ENCODE results near the gene LRP6. TPM values are rescaled to one million over a fixed set of nuclear protein-coding genes. Genes with fewer than 3 reads are reported as not detected.

LRP6 gene
- total RNA-seq, 2 experiments from 2014 or later: 5.2 to 8.1 TPM

DNA sequence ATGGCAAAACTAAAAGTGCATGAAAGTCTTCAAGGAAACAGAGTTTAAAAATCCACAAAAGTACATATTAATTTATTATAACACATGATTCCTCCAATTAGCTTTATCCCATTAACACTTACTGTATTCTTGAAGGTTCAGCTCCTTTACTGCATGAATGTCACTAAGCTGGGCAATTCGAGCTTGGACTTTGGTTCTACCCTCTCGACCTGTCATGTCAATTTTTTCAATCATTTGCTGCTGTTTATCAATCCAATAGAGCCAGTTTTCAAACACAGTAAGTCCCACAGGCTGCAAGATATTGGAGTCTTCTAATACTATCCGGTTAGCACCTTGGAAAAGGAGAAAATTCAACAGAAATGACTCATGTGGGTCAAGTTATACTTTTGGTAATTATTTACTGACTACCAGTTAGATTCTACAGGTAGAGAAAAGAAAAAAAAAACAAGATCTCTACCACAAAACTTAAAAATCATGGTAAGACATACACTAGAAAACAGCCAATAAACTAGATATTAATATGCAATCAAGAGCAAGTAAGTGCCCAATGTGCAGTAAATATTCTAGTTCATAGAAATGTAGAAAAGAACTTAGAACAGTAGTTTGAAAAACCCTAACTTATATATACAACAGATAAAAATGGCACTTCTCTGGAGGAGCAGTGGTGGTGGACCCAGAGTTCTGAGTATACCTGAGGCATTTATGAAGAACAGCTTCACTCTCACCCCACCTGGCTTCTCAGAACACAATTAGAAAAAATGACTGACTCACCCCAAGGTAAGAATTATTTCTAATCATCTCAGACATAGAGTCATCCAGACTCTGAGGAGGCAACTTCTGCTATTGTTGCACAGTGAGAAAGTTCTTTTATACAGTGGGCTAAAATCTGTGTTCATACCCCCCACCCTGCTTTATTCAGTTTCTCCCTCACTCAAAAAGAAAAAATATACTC is 128.4 kb downstream of the LRP6 start:
- H3K27ac ChIP-seq (ENCODE audit: low read depth, low read length, poor library complexity, severe bottlenecking): no peak overlapping the region
- no TSS peak for BruUV-seq (replicated peaks)
- no peaks in the 10 kb centered on the region for H4K20me1 ChIP-seq (ENCODE audit: insufficient read depth, low read length)
- no peak overlapping the region for H2AFZ ChIP-seq (ENCODE audit: low read length)
- no peaks in the 10 kb centered on the region for H3K9me3 ChIP-seq (ENCODE audit: low read length)
- H3K79me2 ChIP-seq (ENCODE audit: insufficient read depth, low read depth, low read length): no peaks in the 10 kb centered on the region
- H3K4me2 ChIP-seq (ENCODE audit: low read length): no peak overlapping the region
- intact Hi-C loops (cut with micrococcal nuclease; ENCODE audit: unreplicated experiment): no loop called here
- H3K9me2 ChIP-seq (ENCODE audit: insufficient read depth, low read length): no peaks in the 10 kb centered on the region
- no peak for DNase-seq (ENCODE audit: low spot score)
- POLR2A ChIA-PET: interaction anchor here (0.6 kb wide), 1 partner anchor 15 kb away, joined by 3 read pairs; no protein-coding TSS in a partner anchor
- TF ChIP-seq CTCF (conservative IDR thresholded peaks at IDR 0.05; ENCODE audit: low read length) (no peak), EZH2phosphoT487 (IDR thresholded peaks at IDR 0.05; ENCODE audit: borderline replicate concordance, low read depth, low read length) (no peak)
- H3K4me1 ChIP-seq (ENCODE audit: insufficient read depth, low read length, poor library complexity, severe bottlenecking): no peaks in the 10 kb centered on the region
- CTCF ChIA-PET (ENCODE audit: unreplicated experiment): no interaction called here
- H3K36me3 ChIP-seq (ENCODE audit: insufficient read depth, low read length): no peaks in the 10 kb centered on the region
- no peak overlapping the region for H3K4me3 ChIP-seq (ENCODE audit: low read depth, low read length, poor library complexity, severe bottlenecking)

DNA sequence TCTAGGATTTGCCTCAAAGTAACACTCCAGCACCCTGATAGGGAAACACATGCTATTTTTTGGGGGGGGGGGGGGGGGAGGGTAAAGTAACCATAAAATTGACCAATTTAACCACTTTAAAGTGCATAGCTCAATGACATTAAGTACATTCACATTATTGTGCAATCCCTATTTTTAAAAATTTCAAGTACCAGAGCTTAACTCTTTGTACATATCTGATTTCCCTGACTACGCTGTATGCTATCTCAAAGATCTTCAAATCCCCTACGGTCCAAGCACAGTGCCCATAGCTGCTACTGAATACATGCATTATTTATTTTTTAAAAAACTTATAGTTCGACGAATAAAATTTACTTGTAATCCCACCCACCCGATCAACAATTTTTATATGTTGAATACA is 133.1 kb downstream of the LRP6 start:
- Histone ChIP-seq H2AFZ (ENCODE audit: low read length) (no peak overlapping the region), H3K36me3 (ENCODE audit: insufficient read depth, low read length) (no peaks in the 10 kb centered on the region; the same call in 1 of the 2 replicates), H3K9me3 (ENCODE audit: low read length) (no peaks in the 10 kb centered on the region), H3K4me1 (ENCODE audit: insufficient read depth, low read length, poor library complexity, severe bottlenecking) (no peaks in the 10 kb centered on the region), H3K4me2 (ENCODE audit: low read length) (no peak overlapping the region), H3K27ac (ENCODE audit: low read depth, low read length, poor library complexity, severe bottlenecking) (no peak overlapping the region), H4K20me1 (ENCODE audit: insufficient read depth, low read length) (no peaks in the 10 kb centered on the region), H3K4me3 (ENCODE audit: low read depth, low read length, poor library complexity, severe bottlenecking) (no peak overlapping the region), H3K9me2 (ENCODE audit: insufficient read depth, low read length) (no peaks in the 10 kb centered on the region), H3K79me2 (ENCODE audit: insufficient read depth, low read depth, low read length) (no peaks in the 10 kb centered on the region)
- no TSS peak for BruUV-seq (replicated peaks)
- intact Hi-C loops (cut with micrococcal nuclease; ENCODE audit: unreplicated experiment): no loop called here
- ChIA-PET CTCF (ENCODE audit: unreplicated experiment) (no interaction called here), POLR2A (interaction anchor here (0.7 to 1.4 kb wide), 2 partner anchors 8 to 50 kb away, joined by 3 to 6 read pairs; no protein-coding TSS in a partner anchor)
- TF ChIP-seq CTCF (conservative IDR thresholded peaks at IDR 0.05; ENCODE audit: low read length) (no peak), EZH2phosphoT487 (IDR thresholded peaks at IDR 0.05; ENCODE audit: borderline replicate concordance, low read depth, low read length) (no peak)
- no peak for DNase-seq (ENCODE audit: low spot score)

- no peak for DNase-seq (ENCODE audit: low spot score)
Measured at GRCh38 chr12:12133259-12133658, 133.6 kb downstream of the LRP6 start.

More at GRCh38 chr12:12133259-12133658, 133.6 kb downstream of the LRP6 start:
- intact Hi-C loops (cut with micrococcal nuclease; ENCODE audit: unreplicated experiment): no loop called here
- Histone ChIP-seq H3K4me3 (ENCODE audit: low read depth, low read length, poor library complexity, severe bottlenecking) (no peak overlapping the region), H2AFZ (ENCODE audit: low read length) (no peak overlapping the region), H4K20me1 (ENCODE audit: insufficient read depth, low read length) (no peaks in the 10 kb centered on the region), H3K4me2 (ENCODE audit: low read length) (no peak overlapping the region), H3K27ac (ENCODE audit: low read depth, low read length, poor library complexity, severe bottlenecking) (no peak overlapping the region), H3K36me3 (ENCODE audit: insufficient read depth, low read length) (no peaks in the 10 kb centered on the region; the same call in 1 of the 2 replicates), H3K9me3 (ENCODE audit: low read length) (no peaks in the 10 kb centered on the region), H3K9me2 (ENCODE audit: insufficient read depth, low read length) (no peaks in the 10 kb centered on the region), H3K4me1 (ENCODE audit: insufficient read depth, low read length, poor library complexity, severe bottlenecking) (no peaks in the 10 kb centered on the region), H3K79me2 (ENCODE audit: insufficient read depth, low read depth, low read length) (no peaks in the 10 kb centered on the region)
- POLR2A ChIA-PET: interaction anchor here (1.4 kb wide), 1 partner anchor 50 kb away, joined by 6 read pairs; no protein-coding TSS in a partner anchor
- no TSS peak for BruUV-seq (replicated peaks)
- TF ChIP-seq CTCF (conservative IDR thresholded peaks at IDR 0.05; ENCODE audit: low read length) (no peak), EZH2phosphoT487 (IDR thresholded peaks at IDR 0.05; ENCODE audit: borderline replicate concordance, low read depth, low read length) (no peak)
- CTCF ChIA-PET (ENCODE audit: unreplicated experiment): no interaction called here
